ENCODE measurements around the gene SHOC2. TPM values are rescaled to one million over a fixed set of nuclear protein-coding genes. Genes with fewer than 3 reads are reported as not detected.

The SHOC2 gene
- total and polyA plus RNA-seq, 2 of the 13 experiments (the other 11 are each of a cell fraction or from before 2014, with no cell fraction given): 8.6 to 25.5 TPM

GRCh38 chr10:110872145-110872983 lies 47.0 kb upstream of the SHOC2 start (continued):
- TF ChIP-seq ZNF737 (CRISPR knock-in tag; IDR thresholded peaks at IDR 0.05; ENCODE audit: borderline replicate concordance): no peak
- TF ChIP-seq WIZ (CRISPR knock-in tag; IDR thresholded peaks at IDR 0.05): 0 out of 2 replicates have a peak, but pooled peaks have one; percentile 0
- TF ChIP-seq NFYB (CRISPR knock-in tag; IDR thresholded peaks at IDR 0.05): no peak
- TF ChIP-seq SIX1 (CRISPR knock-in tag; IDR thresholded peaks at IDR 0.05; ENCODE audit: borderline replicate concordance): no peak
- peak; percentile 90 for TF ChIP-seq ZNF687 (CRISPR knock-in tag; IDR thresholded peaks at IDR 0.05)
- peak in 1 of 2 experiments; percentile 48; a peak in 3 of 4 replicates for TF ChIP-seq POLR2A (IDR thresholded peaks at IDR 0.05; ENCODE audit: insufficient read depth in 1 of 2, low read depth in 2 of 2, low read length in 2 of 2)
- 0 out of 2 replicates have a peak, but pooled peaks have one; percentile 6 for TF ChIP-seq YEATS2 (CRISPR knock-in tag; IDR thresholded peaks at IDR 0.05; ENCODE audit: borderline replicate concordance)
- no peak; the same call in 1 of the 2 replicates for TF ChIP-seq RXRA (CRISPR knock-in tag; IDR thresholded peaks at IDR 0.05)
- TF ChIP-seq E2F1 (CRISPR knock-in tag; IDR thresholded peaks at IDR 0.05): peak; percentile 32; the same call in 1 of the 2 replicates
- TF ChIP-seq ZBTB7A (CRISPR knock-in tag; IDR thresholded peaks at IDR 0.05): peak; percentile 76
- no peak for TF ChIP-seq MTA3 (CRISPR knock-in tag; IDR thresholded peaks at IDR 0.05)
- no peak for TF ChIP-seq ZNF792 (CRISPR knock-in tag; IDR thresholded peaks at IDR 0.05)
- TF ChIP-seq ZNF878 (CRISPR knock-in tag; IDR thresholded peaks at IDR 0.05): no peak
- no peak for TF ChIP-seq ARNT2 (CRISPR knock-in tag; IDR thresholded peaks at IDR 0.05; ENCODE audit: low read depth)
- TF ChIP-seq MBNL3 (CRISPR knock-in tag; conservative IDR thresholded peaks at IDR 0.05): no peak
- peak; percentile 13; the same call in 1 of the 2 replicates for TF ChIP-seq DMAP1 (CRISPR knock-in tag; IDR thresholded peaks at IDR 0.05)
- no peak for TF ChIP-seq ZBTB21 (CRISPR knock-in tag; IDR thresholded peaks at IDR 0.05)
- TF ChIP-seq CCAR2 (optimal IDR thresholded peaks at IDR 0.05; ENCODE audit: low read depth, low read length): no peak
- no peak for TF ChIP-seq FOXJ3 (CRISPR knock-in tag; IDR thresholded peaks at IDR 0.05; ENCODE audit: borderline replicate concordance)
- no peak for TF ChIP-seq SNAI1 (CRISPR knock-in tag; IDR thresholded peaks at IDR 0.05; ENCODE audit: borderline replicate concordance)
- 0 out of 2 replicates have a peak, but pooled peaks have one; percentile 33 for TF ChIP-seq JUND (CRISPR knock-in tag; IDR thresholded peaks at IDR 0.05)
- TF ChIP-seq ZNF382 (CRISPR knock-in tag; IDR thresholded peaks at IDR 0.05; ENCODE audit: borderline replicate concordance): no peak
- TF ChIP-seq ISL2 (CRISPR knock-in tag; IDR thresholded peaks at IDR 0.05): peak; percentile 43; the same call in 1 of the 2 replicates
- TF ChIP-seq PAX8 (CRISPR knock-in tag; IDR thresholded peaks at IDR 0.05; ENCODE audit: borderline replicate concordance): no peak
- peak; percentile 55; the same call in 1 of the 2 replicates for TF ChIP-seq ZNF605 (CRISPR knock-in tag; IDR thresholded peaks at IDR 0.05)
- TF ChIP-seq ZNF644 (CRISPR knock-in tag; IDR thresholded peaks at IDR 0.05; ENCODE audit: low read depth): no peak
- peak; percentile 82 for TF ChIP-seq ZFY (CRISPR knock-in tag; IDR thresholded peaks at IDR 0.05)
